GM21786 (cell line): ENCODE results near the gene LCE3A.
"Not testable (repeated sequence)": the region's sequence is repeated elsewhere in the genome, so short reads cannot be mapped to it uniquely, and the experiment has no call there.

Experiments
- ATAC-seq: cut with Tn5 transposase; IDR thresholded peaks from one replicate; pipeline ENCODE4 v1.9.1; 2021; ENCODE audit not compliant: unreplicated experiment

LCE3A gene, protein sequence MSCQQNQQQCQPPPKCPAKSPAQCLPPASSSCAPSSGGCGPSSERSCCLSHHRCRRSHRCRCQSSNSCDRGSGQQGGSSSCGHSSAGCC

DNA sequence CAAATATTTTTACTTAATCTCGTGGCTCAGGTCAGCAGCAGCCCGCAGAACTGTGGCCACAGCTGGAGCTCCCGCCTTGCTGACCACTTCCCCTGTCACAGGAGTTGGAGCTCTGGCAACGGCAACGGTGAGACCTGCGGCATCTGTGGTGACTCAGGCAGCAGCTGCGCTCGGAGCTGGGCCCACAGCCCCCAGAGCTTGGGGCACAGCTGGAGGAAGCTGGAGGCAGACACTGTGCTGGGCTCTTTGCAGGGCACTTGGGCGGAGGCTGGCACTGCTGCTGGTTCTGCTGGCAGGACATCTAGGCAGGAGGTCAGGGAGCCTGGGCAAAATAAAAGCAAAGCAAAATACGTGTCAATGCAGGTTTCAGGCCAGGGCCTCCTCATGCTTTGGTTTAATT, at the start of gene LCE3A:
TSS of gene LCE3A (minus strand) at position 301 of the 400 bp plus-strand sequence. CDS start at position 301, 0 bp downstream.
- no peak for ATAC-seq

GRCh38 chr1:152667648-152668047, 44.7 kb upstream of the LCE3A start:
- ATAC-seq = no peak

GRCh38 chr1:152666171-152666570, 43.3 kb upstream of the LCE3A start:
- not testable (repeated sequence) for ATAC-seq

DNA sequence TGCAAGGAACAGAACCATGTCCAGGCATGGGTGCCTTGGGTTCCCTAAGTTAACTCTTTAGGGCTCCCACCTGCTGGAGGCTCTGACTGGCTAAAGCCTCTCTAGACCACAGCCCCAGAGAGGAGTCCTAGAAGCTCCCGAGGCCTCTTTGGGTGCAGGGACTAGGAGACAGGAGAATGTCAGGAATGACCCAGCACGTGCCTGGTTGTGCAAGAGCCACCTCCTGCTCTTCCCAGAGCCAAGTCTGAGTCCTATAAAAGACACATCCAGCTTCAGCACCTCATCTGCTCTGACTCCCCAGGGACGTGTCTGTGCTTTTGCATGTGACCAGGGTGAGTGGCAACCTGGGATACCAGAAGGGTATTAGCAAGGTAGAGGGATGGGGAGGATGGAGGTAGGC, 40.2 kb upstream of the LCE3A start, which contains the start of gene LCE2D:
TSS of gene LCE2D (plus strand) at position 283 of the 400 bp plus-strand sequence. CDS start 726 bp downstream, outside the sequence.
- ATAC-seq = no peak

DNA sequence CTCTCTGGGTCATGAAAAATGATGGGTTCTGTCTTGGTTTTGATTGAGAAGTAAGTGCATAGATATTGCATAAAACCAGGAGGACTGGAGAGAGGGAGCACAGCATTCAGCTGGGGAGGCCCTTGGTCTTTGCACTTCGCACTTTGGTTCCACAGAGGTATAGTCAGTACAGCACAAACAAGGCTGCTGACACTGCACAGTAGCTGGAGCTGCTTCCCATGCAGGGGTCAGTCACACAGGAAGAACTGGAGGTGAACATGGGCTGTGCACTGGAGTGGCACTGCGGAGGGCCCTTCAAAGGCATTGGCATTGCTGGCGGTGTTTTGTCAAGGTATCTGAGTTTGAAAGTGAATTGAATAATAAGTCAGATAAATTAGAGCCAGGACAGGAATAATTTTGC, 35.7 kb upstream of the LCE3A start:
- no peak for ATAC-seq

DNA sequence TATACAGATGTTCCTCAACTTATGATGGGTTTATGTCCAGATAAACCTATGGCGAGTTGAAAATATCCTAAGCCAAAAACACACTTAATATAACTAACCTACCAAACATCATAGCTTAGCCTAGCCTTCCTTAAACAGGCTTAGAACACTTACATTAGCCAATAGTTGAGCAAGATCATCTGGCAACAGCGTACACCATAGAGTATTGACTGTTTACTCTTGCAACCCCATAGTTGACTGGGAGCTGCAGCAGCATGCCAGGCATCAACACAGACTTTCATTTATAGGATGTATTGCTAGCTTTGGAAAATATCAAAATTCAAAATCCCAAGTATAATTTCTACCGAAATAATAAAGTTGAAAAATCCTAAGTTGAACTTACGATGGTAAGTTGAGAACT, 34.8 kb upstream of the LCE3A start:
- ATAC-seq = no peak

DNA sequence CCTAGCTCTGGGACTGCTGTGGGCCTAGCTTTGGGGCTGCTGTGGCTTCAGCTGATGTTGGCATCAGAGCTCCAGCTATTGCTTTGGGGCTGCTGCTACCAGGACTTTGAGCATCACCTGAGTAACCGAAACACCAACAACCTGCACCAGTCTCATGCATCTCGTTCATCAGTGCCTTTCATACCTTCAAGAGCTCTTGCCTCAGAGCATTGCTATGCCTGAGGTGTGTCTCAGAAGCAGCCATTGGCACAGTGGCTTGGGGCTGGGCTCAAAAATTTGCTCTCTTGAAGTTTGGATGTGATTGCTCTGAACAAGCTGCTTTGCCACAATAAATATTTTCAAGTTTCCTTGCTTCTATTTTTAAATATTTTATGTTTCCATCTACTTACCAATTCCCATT, 33.6 kb upstream of the LCE3A start:
- ATAC-seq = no peak

DNA sequence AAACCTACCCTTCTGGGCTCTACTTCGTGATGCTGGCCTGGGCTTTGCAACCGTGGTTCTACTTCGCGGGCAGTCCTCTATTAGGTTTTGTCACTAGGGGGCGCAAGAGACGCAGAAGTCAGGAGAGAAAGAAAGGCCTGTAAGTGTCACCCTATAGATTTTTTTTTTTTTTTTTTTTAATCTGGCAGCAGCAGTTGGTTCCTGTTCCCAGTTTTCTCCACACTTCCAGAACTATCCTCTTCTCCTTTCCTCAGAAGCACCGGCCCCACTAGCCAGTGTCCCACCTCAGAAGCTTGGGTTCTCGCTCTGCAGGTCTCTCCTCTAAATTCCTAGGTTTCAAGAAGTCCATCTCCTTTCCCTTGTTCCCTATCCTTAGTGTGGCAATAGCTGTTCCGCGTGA, 31.2 kb upstream of the LCE3A start:
- ATAC-seq = no peak

DNA sequence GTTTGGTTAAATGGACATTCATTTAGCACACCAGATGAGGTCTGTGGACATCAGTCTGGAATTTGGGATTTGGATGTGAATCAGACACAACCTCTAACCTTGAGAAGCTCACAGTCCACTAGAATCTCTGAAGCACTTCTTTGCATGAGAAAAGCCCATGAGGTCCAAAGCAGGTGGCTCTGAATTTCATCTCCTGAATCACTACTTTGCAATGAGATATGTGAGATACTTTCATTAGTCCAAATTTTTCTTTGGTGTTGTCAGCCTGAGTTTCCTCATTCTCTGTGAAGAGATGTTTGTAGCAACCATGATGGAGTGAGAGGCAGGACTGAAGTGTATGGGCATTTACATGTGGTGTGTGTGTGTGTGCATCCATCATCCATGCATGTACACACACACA, 23.8 kb upstream of the LCE3A start:
- ATAC-seq = no peak

DNA sequence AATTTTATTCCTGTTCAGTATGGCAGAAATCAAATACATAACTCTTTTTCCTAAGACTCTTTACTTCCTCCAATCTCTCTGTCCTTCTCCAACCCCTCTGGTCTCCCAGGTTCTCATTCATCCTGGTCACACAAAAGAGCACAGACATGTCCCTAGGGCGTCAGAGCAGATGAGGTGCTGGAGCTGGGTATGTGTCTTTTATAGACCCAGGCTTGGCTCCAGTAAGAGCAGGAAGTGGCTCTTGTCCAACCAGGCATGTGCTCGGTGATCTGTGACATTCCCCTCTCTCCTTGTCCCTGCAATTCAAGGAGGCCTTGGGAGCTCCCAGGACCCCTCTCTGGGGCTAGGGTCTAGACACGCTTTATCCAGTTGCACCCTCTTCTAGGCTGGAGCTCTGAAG, 22.2 kb upstream of the LCE3A start:
- no peak for ATAC-seq

DNA sequence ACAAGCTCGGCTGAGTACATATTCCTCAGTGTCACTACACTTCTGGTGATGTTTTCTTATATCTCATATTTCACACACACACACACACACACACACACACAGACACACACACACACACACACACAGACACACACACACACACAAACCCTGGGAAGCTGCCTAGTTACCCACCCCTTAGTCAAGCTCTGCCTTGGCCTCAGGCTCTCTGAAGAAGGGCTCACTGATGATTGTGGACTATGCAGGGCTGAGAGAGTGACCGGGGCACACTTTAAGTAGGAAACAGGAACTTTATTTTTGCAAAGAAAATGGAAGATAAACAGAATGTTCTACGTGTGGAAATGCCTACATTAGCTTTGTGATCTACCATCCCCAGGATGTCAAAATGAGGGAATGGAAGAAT, 21.0 kb upstream of the LCE3A start:
- ATAC-seq = no peak

- ATAC-seq = no peak
Measured at GRCh38 chr1:152640351-152640750, 17.4 kb upstream of the LCE3A start.

GRCh38 chr1:152630596-152630995, 7.7 kb upstream of the LCE3A start:
- ATAC-seq = no peak

GRCh38 chr1:152626744-152627143, 3.8 kb upstream of the LCE3A start:
- no peak for ATAC-seq

- ATAC-seq = no peak
Measured at GRCh38 chr1:152623203-152623844, 421 bp upstream of the LCE3A start.

DNA sequence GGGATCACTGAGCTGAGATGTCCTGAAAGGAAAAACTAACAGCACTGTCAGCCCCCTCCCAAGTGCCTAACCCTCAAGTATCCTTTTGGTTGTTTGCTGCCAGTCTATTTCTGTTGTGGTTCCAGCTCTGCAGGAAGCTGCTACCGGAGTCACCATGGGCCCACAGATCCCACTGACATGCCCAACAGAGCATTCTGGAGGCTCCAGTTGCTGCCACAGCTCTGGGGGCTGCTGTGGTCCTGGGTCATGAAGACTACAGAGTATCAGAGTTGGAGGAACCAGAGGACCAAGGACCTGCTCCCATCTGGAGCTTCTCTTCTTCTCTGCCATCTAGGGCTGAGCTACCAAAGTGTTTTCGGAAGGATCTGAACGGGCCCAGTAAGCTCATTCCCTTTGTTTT, 910 bp downstream of the LCE3A start:
- no peak for ATAC-seq

DNA sequence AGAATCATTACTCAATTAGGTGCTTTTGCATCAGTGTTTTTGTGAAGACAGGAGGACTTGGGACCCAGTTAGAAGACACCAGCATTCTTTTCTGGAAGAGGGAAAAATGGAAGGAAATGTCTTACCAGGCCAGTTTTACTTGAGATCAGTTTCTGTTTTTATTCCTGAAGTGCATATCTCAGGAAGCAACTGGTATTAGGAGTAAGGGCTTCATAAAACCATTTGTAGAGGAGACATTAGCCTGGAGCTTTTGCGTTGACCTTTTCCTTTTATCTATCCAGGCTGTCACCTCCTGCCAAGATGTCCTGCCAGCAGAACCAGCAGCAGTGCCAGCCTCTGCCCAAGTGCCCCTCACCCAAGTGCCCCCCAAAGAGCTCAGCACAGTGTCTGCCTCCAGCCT, 9.4 kb downstream of the LCE3A start, which contains the start of gene LCE3B:
TSS of gene LCE3B (plus strand) at position 301 of the 400 bp plus-strand sequence. CDS start at position 301, 0 bp downstream.
- ATAC-seq = no peak

DNA sequence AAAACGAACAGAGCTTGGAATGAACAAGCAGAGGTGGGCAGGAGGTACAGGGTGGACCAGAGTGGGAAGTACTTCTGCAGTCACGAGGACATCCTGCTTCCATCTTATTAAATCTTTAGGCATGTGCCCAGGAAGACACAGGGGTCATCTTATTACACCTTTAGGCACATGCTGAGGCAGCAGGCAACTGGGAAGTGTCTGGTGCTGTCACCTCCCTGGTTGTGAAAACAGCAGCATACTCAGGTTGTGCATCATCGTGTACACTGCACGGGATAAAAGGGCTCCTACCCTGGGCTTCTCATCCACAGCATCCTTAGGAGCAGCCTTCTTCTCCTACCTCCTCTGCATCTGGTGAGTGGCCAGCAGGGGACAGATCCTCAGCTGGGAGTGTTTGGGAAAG, 23.0 kb downstream of the LCE3A start, which contains the start of gene LCE3C:
TSS of gene LCE3C (plus strand) at position 301 of the 400 bp plus-strand sequence. CDS start 498 bp downstream, outside the sequence.
- no peak for ATAC-seq

DNA sequence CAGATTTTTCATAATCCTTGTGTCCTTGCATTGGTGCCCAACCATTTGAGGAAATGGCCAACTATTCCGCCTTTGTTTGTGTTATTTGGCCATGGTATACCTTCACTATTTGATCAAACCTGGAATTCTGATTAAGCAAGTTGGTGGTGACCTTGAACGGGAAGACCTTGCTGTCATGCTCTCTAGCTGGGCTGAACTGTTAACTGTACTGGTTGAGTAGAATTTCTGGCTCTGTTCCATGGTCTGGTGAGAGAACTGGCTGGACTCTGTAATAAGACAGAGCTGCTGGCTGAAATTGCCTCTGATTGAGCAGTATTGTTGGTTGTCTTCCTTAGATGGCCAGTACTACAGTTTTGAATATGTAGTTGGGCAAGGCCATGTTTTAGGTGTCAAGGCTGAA, 25.9 kb downstream of the LCE3A start:
- ATAC-seq = no peak

DNA sequence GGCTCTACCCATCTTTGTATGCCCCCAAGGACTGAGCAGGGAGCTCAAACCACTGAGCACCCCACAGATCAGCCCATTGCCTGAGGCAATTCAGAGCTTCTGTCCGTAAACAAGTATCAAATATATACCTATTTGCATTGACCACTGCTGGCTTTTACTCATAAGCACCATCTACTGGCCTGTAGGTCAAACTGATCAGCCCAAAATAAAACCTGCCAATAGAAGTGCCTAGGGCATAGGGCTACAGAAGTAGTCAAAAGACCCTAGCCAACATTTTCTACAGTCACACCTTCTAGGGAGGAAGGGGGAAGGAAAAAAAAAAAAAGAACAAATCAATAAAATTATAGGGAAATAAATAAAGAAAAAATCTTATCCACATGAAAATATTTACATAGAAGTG, 37.3 kb downstream of the LCE3A start:
- ATAC-seq = no peak

GRCh38 chr1:152582647-152583046, 40.3 kb downstream of the LCE3A start:
- ATAC-seq = no peak

DNA sequence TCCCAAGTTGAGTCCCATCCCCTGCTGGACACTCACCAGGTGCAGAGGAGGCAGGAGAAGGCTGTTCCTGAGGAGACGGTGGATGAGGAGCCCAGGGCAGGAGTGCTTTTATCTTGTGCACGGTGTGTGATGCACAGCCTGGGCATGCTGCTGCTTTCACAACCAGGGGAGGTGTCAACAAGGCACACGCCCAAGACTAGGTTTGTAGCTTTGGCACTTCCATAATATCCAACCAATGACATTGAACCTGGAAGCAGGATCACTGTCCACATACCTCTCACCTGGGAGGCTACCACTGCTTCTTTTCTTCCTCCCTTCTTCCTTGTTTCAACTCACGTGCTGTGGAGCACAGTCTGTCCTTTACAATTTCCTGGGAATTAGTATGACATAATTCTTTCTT, 42.5 kb downstream of the LCE3A start, which contains the start of gene LCE3D:
TSS of gene LCE3D (minus strand) at position 84 of the 400 bp plus-strand sequence. CDS start 580 bp downstream, outside the sequence.
- no peak for ATAC-seq

DNA sequence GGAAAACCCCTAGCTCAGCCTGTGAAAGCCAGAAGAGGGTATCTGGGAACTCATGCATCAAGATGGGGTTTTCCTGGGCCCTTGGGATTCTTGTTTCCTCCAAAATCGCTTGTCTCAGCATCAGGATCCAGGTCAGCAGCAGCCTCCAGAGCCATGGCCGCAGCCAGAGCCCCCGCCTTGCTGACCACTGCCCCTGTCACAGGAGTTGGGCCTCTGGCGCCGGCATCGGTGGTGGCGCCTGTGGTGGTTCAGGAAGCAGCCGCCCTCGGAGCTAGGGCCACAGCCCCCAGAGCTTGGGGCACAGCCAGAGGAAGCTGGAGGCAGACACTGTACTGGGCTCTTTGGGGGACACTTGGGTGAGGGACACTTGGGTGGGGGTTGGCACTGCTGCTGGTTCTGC, 43.4 kb downstream of the LCE3A start:
- ATAC-seq = not testable (repeated sequence)
